A375 (cell line): ENCODE measurements around the gene TCEAL3. TPM values are rescaled to one million over a fixed set of nuclear protein-coding genes. Genes with fewer than 3 reads are reported as not detected.

Experiments used
- total RNA-seq: library from RNA; depleted of rRNA; stranded (reverse); fragments of >200 nt; shearing (Covaris generic); gene quantifications from 2 replicates; pipeline ENCODE4 v1.2.3, GENCODE V29; 2014; rRNA removed

Gene TCEAL3
- 15.4 and 16.2 TPM in 2 replicates for total RNA-seq

GRCh38 chrX:103607364-103608305, at the start of gene TCEAL3:
Gene TCEAL3 (plus strand): TSS chrX:103607963. CDS start chrX:103609065, 1,102 bp downstream.

GRCh38 chrX:103585411-103586313, 22.1 kb upstream of the TCEAL3 start, which contains the start of gene TCEAL4:
Gene TCEAL4 (plus strand): TSS chrX:103585515. CDS start chrX:103586676, 1,161 bp downstream.

GRCh38 chrX:103628386-103629317, 20.9 kb downstream of the TCEAL3 start, which contains the start of gene TCEAL1:
Gene TCEAL1 (plus strand): TSS chrX:103628975. CDS start chrX:103629917, 942 bp downstream.

Other genes starting within 250 kb of the TCEAL3 start
- gene BEX3, start 231.4 kb upstream of the TCEAL3 start, total RNA-seq, result 186 and 209 TPM in 2 replicates
- not detected in 2 replicates for gene RAB40A, start 88.5 kb upstream of the TCEAL3 start, total RNA-seq
- gene TCEAL4, start 22.4 kb upstream of the TCEAL3 start, total RNA-seq, result 37.6 and 41.9 TPM in 2 replicates
- gene TCEAL1, start 21.0 kb downstream of the TCEAL3 start, total RNA-seq, result 11.4 and 12.7 TPM in 2 replicates
- gene MORF4L2, start 78.7 kb downstream of the TCEAL3 start, total RNA-seq, result 342 and 361 TPM in 2 replicates
- gene TMEM31, start 102.9 kb downstream of the TCEAL3 start, total RNA-seq, result not detected in 2 replicates
- gene PLP1, start 168.9 kb downstream of the TCEAL3 start, total RNA-seq, result 22.5 and 40.3 TPM in 2 replicates
- gene RAB9B, start 224.3 kb downstream of the TCEAL3 start, total RNA-seq, result 0.23 and 0.34 TPM in 2 replicates